Measurements from ENCODE around the gene ADGRD1. TPM values are rescaled to one million over a fixed set of nuclear protein-coding genes. Genes with fewer than 3 reads are reported as not detected.
"Not testable (repeated sequence)": the region's sequence is repeated elsewhere in the genome, so short reads cannot be mapped to it uniquely, and the experiment has no call there.

ADGRD1 gene
- total RNA-seq, 2 experiments from 2014 or later, result 0.05 TPM; not detected in 1

- peaks cover 8% of the 10 kb centered on the region for H3K27me3 Mint-ChIP-seq
- H3K36me3 Mint-ChIP-seq (ENCODE audit: low read depth), result no peaks in the 10 kb centered on the region
- POLR2A ChIA-PET, result no interaction called here
- CTCF ChIA-PET, result no interaction called here
- no peak overlapping the region for H3K4me3 Mint-ChIP-seq
- no peaks in the 10 kb centered on the region for H3K9me3 Mint-ChIP-seq
- no peaks in the 10 kb centered on the region for H3K4me1 Mint-ChIP-seq
- no peak for DNase-seq
- no peak overlapping the region for H3K27ac Mint-ChIP-seq
These were observed 28.6 kb upstream of the ADGRD1 start for GRCh38 chr12:130924966-130925665.

- no peak overlapping the region for H3K4me3 Mint-ChIP-seq
- peaks cover 8% of the 10 kb centered on the region for H3K27me3 Mint-ChIP-seq
- ChIA-PET POLR2A (no interaction called here), CTCF (no interaction called here)
- H3K27ac Mint-ChIP-seq, result no peak overlapping the region
- no peaks in the 10 kb centered on the region for H3K9me3 Mint-ChIP-seq
- H3K36me3 Mint-ChIP-seq (ENCODE audit: low read depth), result no peaks in the 10 kb centered on the region
- no peak for DNase-seq
- H3K4me1 Mint-ChIP-seq, result no peaks in the 10 kb centered on the region
These were observed 28.1 kb upstream of the ADGRD1 start for GRCh38 chr12:130925666-130926015.

GRCh38 chr12:130929363-130929762 is 24.3 kb upstream of the ADGRD1 start:
- Mint-ChIP-seq H3K9me3 (no peaks in the 10 kb centered on the region), H3K27me3 (peaks cover 10% of the 10 kb centered on the region), H3K27ac (no peak overlapping the region), H3K4me1 (no peaks in the 10 kb centered on the region), H3K4me3 (no peak overlapping the region), H3K36me3 (ENCODE audit: low read depth) (no peaks in the 10 kb centered on the region)
- DNase-seq, result no peak
- ChIA-PET CTCF (no interaction called here), POLR2A (no interaction called here)

- Mint-ChIP-seq H3K27ac (no peak overlapping the region), H3K27me3 (peaks cover 18% of the 10 kb centered on the region)
- POLR2A ChIA-PET, result no interaction called here
These were observed 21.4 kb upstream of the ADGRD1 start for GRCh38 chr12:130932061-130932930.

GRCh38 chr12:130933269-130933995 is 20.3 kb upstream of the ADGRD1 start:
- H3K27ac Mint-ChIP-seq, result no peak overlapping the region
- CTCF ChIA-PET, result no interaction called here
- no peaks in the 10 kb centered on the region for H3K36me3 Mint-ChIP-seq (ENCODE audit: low read depth)
- H3K9me3 Mint-ChIP-seq, result no peaks in the 10 kb centered on the region
- no peak for DNase-seq
- H3K4me3 Mint-ChIP-seq, result no peak overlapping the region
- no peaks in the 10 kb centered on the region for H3K4me1 Mint-ChIP-seq
- peaks cover 18% of the 10 kb centered on the region for H3K27me3 Mint-ChIP-seq
- POLR2A ChIA-PET, result no interaction called here

More at GRCh38 chr12:130932061-130932930, 21.4 kb upstream of the ADGRD1 start:
- CTCF ChIA-PET, result no interaction called here
- no peak overlapping the region for H3K4me3 Mint-ChIP-seq
- no peaks in the 10 kb centered on the region for H3K9me3 Mint-ChIP-seq
- H3K4me1 Mint-ChIP-seq, result no peaks in the 10 kb centered on the region
- H3K36me3 Mint-ChIP-seq (ENCODE audit: low read depth), result no peaks in the 10 kb centered on the region
- no peak for DNase-seq

- POLR2A ChIA-PET, result no interaction called here
- CTCF ChIA-PET, result no interaction called here
- no peak overlapping the region for H3K4me3 Mint-ChIP-seq
- peaks cover 2% of the 10 kb centered on the region for H3K9me3 Mint-ChIP-seq
- H3K4me1 Mint-ChIP-seq, result no peaks in the 10 kb centered on the region
- H3K27me3 Mint-ChIP-seq, result peaks cover 13% of the 10 kb centered on the region
- H3K36me3 Mint-ChIP-seq (ENCODE audit: low read depth), result no peaks in the 10 kb centered on the region
- H3K27ac Mint-ChIP-seq, result no peak overlapping the region
- no peak for DNase-seq
These were observed 19.0 kb upstream of the ADGRD1 start for GRCh38 chr12:130934753-130935152.

- H3K4me3 Mint-ChIP-seq, result no peak overlapping the region
- H3K27ac Mint-ChIP-seq, result no peak overlapping the region
- no peaks in the 10 kb centered on the region for H3K36me3 Mint-ChIP-seq (ENCODE audit: low read depth)
- no peak for DNase-seq
- ChIA-PET POLR2A (no interaction called here), CTCF (no interaction called here)
- H3K27me3 Mint-ChIP-seq, result peaks cover 13% of the 10 kb centered on the region
- H3K4me1 Mint-ChIP-seq, result no peaks in the 10 kb centered on the region
- H3K9me3 Mint-ChIP-seq, result peaks cover 3% of the 10 kb centered on the region
These were observed 17.1 kb upstream of the ADGRD1 start for GRCh38 chr12:130936561-130936960.

- ChIA-PET POLR2A (no interaction called here), CTCF (no interaction called here)
- Mint-ChIP-seq H3K4me3 (no peak overlapping the region), H3K9me3 (peaks cover 3% of the 10 kb centered on the region), H3K27me3 (peaks cover 13% of the 10 kb centered on the region), H3K36me3 (ENCODE audit: low read depth) (no peaks in the 10 kb centered on the region), H3K27ac (no peak overlapping the region), H3K4me1 (no peaks in the 10 kb centered on the region)
- no peak for DNase-seq
These were observed 16.6 kb upstream of the ADGRD1 start for GRCh38 chr12:130937063-130937462.

- CTCF ChIA-PET; DNase-seq; H3K9me3 Mint-ChIP-seq; POLR2A ChIA-PET; H3K4me1 Mint-ChIP-seq; H3K27ac Mint-ChIP-seq; H3K36me3 Mint-ChIP-seq (ENCODE audit: low read depth); H3K4me3 Mint-ChIP-seq: not testable (repeated sequence)
- H3K27me3 Mint-ChIP-seq, result peaks cover 13% of the 10 kb centered on the region
These were observed 16.2 kb upstream of the ADGRD1 start for GRCh38 chr12:130937546-130937945.

GRCh38 chr12:130938186-130938585 is 15.5 kb upstream of the ADGRD1 start:
- ChIA-PET POLR2A (no interaction called here), CTCF (no interaction called here)
- no peak for DNase-seq
- Mint-ChIP-seq H3K4me1 (no peaks in the 10 kb centered on the region), H3K27ac (no peak overlapping the region), H3K9me3 (peaks cover 3% of the 10 kb centered on the region), H3K4me3 (no peak overlapping the region), H3K36me3 (ENCODE audit: low read depth) (no peaks in the 10 kb centered on the region), H3K27me3 (peaks cover 13% of the 10 kb centered on the region)

- Mint-ChIP-seq H3K4me1 (no peaks in the 10 kb centered on the region), H3K27me3 (peaks cover 7% of the 10 kb centered on the region), H3K9me3 (peaks cover 9% of the 10 kb centered on the region), H3K4me3 (no peak overlapping the region), H3K27ac (no peak overlapping the region), H3K36me3 (ENCODE audit: low read depth) (no peaks in the 10 kb centered on the region)
- DNase-seq, result no peak
- CTCF ChIA-PET, result no interaction called here
- POLR2A ChIA-PET, result no interaction called here
These were observed 8.8 kb upstream of the ADGRD1 start for GRCh38 chr12:130944878-130945277.

- CTCF ChIA-PET, result no interaction called here
- peaks cover 7% of the 10 kb centered on the region for H3K27me3 Mint-ChIP-seq
- no peaks in the 10 kb centered on the region for H3K4me1 Mint-ChIP-seq
- no peaks in the 10 kb centered on the region for H3K36me3 Mint-ChIP-seq (ENCODE audit: low read depth)
- H3K4me3 Mint-ChIP-seq, result no peak overlapping the region
- POLR2A ChIA-PET, result no interaction called here
- DNase-seq, result no peak
- H3K27ac Mint-ChIP-seq, result no peak overlapping the region
- H3K9me3 Mint-ChIP-seq, result peaks cover 9% of the 10 kb centered on the region
These were observed 7.8 kb upstream of the ADGRD1 start for GRCh38 chr12:130945786-130946492.

GRCh38 chr12:130947028-130947613 is 6.6 kb upstream of the ADGRD1 start:
- H3K27ac Mint-ChIP-seq, result no peak overlapping the region
- no peaks in the 10 kb centered on the region for H3K4me1 Mint-ChIP-seq
- peaks cover 9% of the 10 kb centered on the region for H3K9me3 Mint-ChIP-seq
- H3K4me3 Mint-ChIP-seq, result no peak overlapping the region
- no peak for DNase-seq
- ChIA-PET CTCF (no interaction called here), POLR2A (no interaction called here)
- peaks cover 7% of the 10 kb centered on the region for H3K27me3 Mint-ChIP-seq
- H3K36me3 Mint-ChIP-seq (ENCODE audit: low read depth), result no peaks in the 10 kb centered on the region

All from activated CD4-positive, alpha-beta T cell treated with anti-CD3 and anti-CD28 coated beads, Interleukin-2, amount 10 ng/mL, durations not matched to agents 7 days and 5 days (primary cell).